Thyroid gland (tissue), 4 donors: ENCODE measurements around the gene MAP3K3.

Experiments used
- CTCF ChIP-seq, 6 experiments: fragments of 200-600 bp in 3 of 6; fragments of 450-650 bp in 3 of 6; sonication (generic) in 3 of 6; IDR thresholded peaks; one replicate each; pipeline ENCODE4 v1.5.1; 2016 to 2019; ENCODE audit warnings: antibody characterized with exemption in 6 of 6, mild to moderate bottlenecking in 2 of 6, inconsistent platforms in 1 of 6, moderate library complexity in 1 of 6
- POLR2A ChIP-seq, 2 donors: fragments of 450-650 bp; IDR thresholded peaks; one replicate each; pipeline ENCODE4 v1.6.1; 2017; ENCODE audit warnings: antibody characterized with exemption in 2 of 2, mild to moderate bottlenecking in 2 of 2, moderate library complexity in 1 of 2

- no peak for TF ChIP-seq CTCF (IDR thresholded peaks at IDR 0.05)
- TF ChIP-seq POLR2A (IDR thresholded peaks at IDR 0.05) = no peak
Measured at GRCh38 chr17:63640038-63640437, 17.8 kb downstream of the MAP3K3 start.
